GM12865 (cell line): ENCODE results near the gene FBXO47.
"Not testable (repeated sequence)": the region's sequence is repeated elsewhere in the genome, so short reads cannot be mapped to it uniquely, and the experiment has no call there.

Experiments
- DNase-seq: peaks from one replicate; pipeline ENCODE4 v3.0.0; 2010; ENCODE audit warnings: low read depth
- H3K4me3 ChIP-seq: 2 replicates; pipeline ENCODE4 v1.5.1; 2011; ENCODE audit warnings: mild to moderate bottlenecking, low read depth, low read length, control low read depth
- CTCF ChIP-seq: IDR thresholded peaks from 2 replicates; pipeline ENCODE4 v1.5.1; 2011; ENCODE audit warnings: low read length, control low read depth, low read depth, inconsistent platforms; ENCODE audit not compliant: insufficient read depth; ENCODE audit errors: missing control alignments

The FBXO47 gene

GRCh38 chr17:38939987-38940386 lies 27.2 kb downstream of the FBXO47 start:
- DNase-seq, result no peak
- no peak overlapping the region for H3K4me3 ChIP-seq
- no peak for TF ChIP-seq CTCF

GRCh38 chr17:38933962-38934361 lies 33.2 kb downstream of the FBXO47 start:
- not testable (repeated sequence) for DNase-seq

GRCh38 chr17:38930782-38931181 lies 36.4 kb downstream of the FBXO47 start:
- not testable (repeated sequence) for DNase-seq, H3K4me3 ChIP-seq

More at GRCh38 chr17:38933962-38934361, 33.2 kb downstream of the FBXO47 start:
- not testable (repeated sequence) for H3K4me3 ChIP-seq

- H3K4me3 ChIP-seq, result no peak overlapping the region
- TF ChIP-seq CTCF, result no peak
- peak; percentile 59 for DNase-seq
Observed at GRCh38 chr17:38926293-38927070, 40.7 kb downstream of the FBXO47 start.

GRCh38 chr17:38925263-38925995 lies 41.8 kb downstream of the FBXO47 start, which contains the start of gene LASP1NB:
TSS of gene LASP1NB (plus strand) at chr17:38925614.
- no peak for DNase-seq
- no peak within 1 kb of the TSS for H3K4me3 ChIP-seq
- TF ChIP-seq CTCF, result no peak

- no peak for DNase-seq
- no peak for TF ChIP-seq CTCF
- no peak overlapping the region for H3K4me3 ChIP-seq
Observed at GRCh38 chr17:38922538-38923297, 44.5 kb downstream of the FBXO47 start.

GRCh38 chr17:38921756-38922411 lies 45.3 kb downstream of the FBXO47 start:
- no peak overlapping the region for H3K4me3 ChIP-seq
- TF ChIP-seq CTCF, result no peak
- no peak for DNase-seq
